Ovary (tissue), 3 donors: ENCODE results near the gene MRPL38.

ENCODE experiments used
- CTCF ChIP-seq, 3 donors: fragments of 450-650 bp in 2 of 3; fragments of 200-600 bp in 1 of 3; IDR thresholded peaks; one replicate each; pipeline versions ENCODE4 v1.5.1 to v1.8.0; 2016 to 2022; ENCODE audit warnings: antibody characterized with exemption in 3 of 3, mild to moderate bottlenecking in 1 of 3
- POLR2A ChIP-seq: fragments of 450-650 bp; IDR thresholded peaks from one replicate; pipeline ENCODE4 v1.6.1; 2017; ENCODE audit warnings: antibody characterized with exemption, mild to moderate bottlenecking, moderate library complexity
- donor health status: DM: no; HTN: no; CAD: no.

- TF ChIP-seq POLR2A = no peak
- no peak for TF ChIP-seq CTCF (IDR thresholded peaks at IDR 0.05)
Observed at GRCh38 chr17:75876190-75876937, 28.3 kb downstream of the MRPL38 start.
